ENCODE data around the gene RGS11. TPM values are rescaled to one million over a fixed set of nuclear protein-coding genes. Genes with fewer than 3 reads are reported as not detected.

RGS11 gene
- polyA plus RNA-seq, 2 of the 4 experiments (the other 2 are of a cell fraction) = 2.1 to 5.3 TPM

DNA sequence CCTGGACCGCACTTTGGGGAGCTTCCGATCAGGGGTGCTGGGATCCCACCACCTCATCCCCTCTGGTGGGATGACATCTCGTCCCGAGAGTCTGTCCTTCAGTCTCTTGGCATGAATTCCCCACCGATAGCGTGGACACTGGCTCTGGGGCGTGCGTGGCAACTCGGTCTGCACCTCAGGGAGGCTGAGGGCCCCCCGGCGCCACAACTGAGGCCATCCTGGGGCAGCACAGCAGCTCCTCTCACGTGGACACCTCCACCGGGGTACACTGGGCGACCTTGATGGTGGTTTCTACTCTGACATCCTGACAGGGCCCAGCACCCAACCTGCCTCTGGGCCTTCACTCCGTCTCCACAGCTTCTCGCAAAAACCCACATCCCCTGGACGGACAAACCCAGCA is 15.8 kb upstream of the RGS11 start:
- H3K4me3 ChIP-seq = no peak overlapping the region
- 85% methylated on average over 16 of the region's 17 CpGs for WGBS (ENCODE audit: missing lambda C conversion rate)
- ChIA-PET POLR2A (no interaction called here), CTCF (interaction anchor here (0.9 kb wide), 1 partner anchor 58 kb away, joined by 3 read pairs; no protein-coding TSS in a partner anchor)
- H3K9me3 ChIP-seq = no peaks in the 10 kb centered on the region
- no peak for DNase-seq (ENCODE audit: low read depth in 1 of 2, low spot score in 1 of 2)
- no peak for FAIRE-seq
- no peak overlapping the region for H3K27ac ChIP-seq
- no peak for TF ChIP-seq NFE2L2 (conservative IDR thresholded peaks at IDR 0.05; ENCODE audit: low read length)
- TF ChIP-seq, protein P1, sequence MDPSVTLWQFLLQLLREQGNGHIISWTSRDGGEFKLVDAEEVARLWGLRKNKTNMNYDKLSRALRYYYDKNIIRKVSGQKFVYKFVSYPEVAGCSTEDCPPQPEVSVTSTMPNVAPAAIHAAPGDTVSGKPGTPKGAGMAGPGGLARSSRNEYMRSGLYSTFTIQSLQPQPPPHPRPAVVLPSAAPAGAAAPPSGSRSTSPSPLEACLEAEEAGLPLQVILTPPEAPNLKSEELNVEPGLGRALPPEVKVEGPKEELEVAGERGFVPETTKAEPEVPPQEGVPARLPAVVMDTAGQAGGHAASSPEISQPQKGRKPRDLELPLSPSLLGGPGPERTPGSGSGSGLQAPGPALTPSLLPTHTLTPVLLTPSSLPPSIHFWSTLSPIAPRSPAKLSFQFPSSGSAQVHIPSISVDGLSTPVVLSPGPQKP (IDR thresholded peaks at IDR 0.05; ENCODE audit: low read depth, low read length) = no peak
- no peak for TF ChIP-seq CHD2 (IDR thresholded peaks at IDR 0.05; ENCODE audit: low read length, partially characterized antibody)
- no peak for TF ChIP-seq FOXS1 (CRISPR knock-in tag; IDR thresholded peaks at IDR 0.05)
- TF ChIP-seq JUN (IDR thresholded peaks at IDR 0.05) = no peak
- TF ChIP-seq, protein P2, sequence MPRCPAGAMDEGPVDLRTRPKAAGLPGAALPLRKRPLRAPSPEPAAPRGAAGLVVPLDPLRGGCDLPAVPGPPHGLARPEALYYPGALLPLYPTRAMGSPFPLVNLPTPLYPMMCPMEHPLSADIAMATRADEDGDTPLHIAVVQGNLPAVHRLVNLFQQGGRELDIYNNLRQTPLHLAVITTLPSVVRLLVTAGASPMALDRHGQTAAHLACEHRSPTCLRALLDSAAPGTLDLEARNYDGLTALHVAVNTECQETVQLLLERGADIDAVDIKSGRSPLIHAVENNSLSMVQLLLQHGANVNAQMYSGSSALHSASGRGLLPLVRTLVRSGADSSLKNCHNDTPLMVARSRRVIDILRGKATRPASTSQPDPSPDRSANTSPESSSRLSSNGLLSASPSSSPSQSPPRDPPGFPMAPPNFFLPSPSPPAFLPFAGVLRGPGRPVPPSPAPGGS (IDR thresholded peaks at IDR 0.05) = no peak
- no peak for TF ChIP-seq ZC3H11A (IDR thresholded peaks at IDR 0.05)
- no peak for TF ChIP-seq HOXA7 (CRISPR knock-in tag; IDR thresholded peaks at IDR 0.05)
- TF ChIP-seq NR3C1 (IDR thresholded peaks at IDR 0.05) = no peak
- no peak for TF ChIP-seq HDAC2 (IDR thresholded peaks at IDR 0.05)
- TF ChIP-seq CHD4 (IDR thresholded peaks at IDR 0.05; ENCODE audit: borderline replicate concordance) = no peak
- no peak for TF ChIP-seq RAD21 (conservative IDR thresholded peaks at IDR 0.05 in 1 of 2, IDR thresholded peaks at IDR 0.05 in 1 of 2)
- no peak for TF ChIP-seq ZFP36 (IDR thresholded peaks at IDR 0.05; ENCODE audit: borderline replicate concordance, partially characterized antibody)
- no peak for TF ChIP-seq MAFK (IDR thresholded peaks at IDR 0.05; ENCODE audit: partially characterized antibody)
- no peak for TF ChIP-seq GATA3 (IDR thresholded peaks at IDR 0.05; ENCODE audit: borderline replicate concordance)
- H3K4me1 ChIP-seq = 0 out of 3 replicates have a peak, but pooled peaks cover 2% of the 10 kb centered on the region
- no peak overlapping the region for H3K4me2 ChIP-seq
- ATAC-seq = no peak

DNA sequence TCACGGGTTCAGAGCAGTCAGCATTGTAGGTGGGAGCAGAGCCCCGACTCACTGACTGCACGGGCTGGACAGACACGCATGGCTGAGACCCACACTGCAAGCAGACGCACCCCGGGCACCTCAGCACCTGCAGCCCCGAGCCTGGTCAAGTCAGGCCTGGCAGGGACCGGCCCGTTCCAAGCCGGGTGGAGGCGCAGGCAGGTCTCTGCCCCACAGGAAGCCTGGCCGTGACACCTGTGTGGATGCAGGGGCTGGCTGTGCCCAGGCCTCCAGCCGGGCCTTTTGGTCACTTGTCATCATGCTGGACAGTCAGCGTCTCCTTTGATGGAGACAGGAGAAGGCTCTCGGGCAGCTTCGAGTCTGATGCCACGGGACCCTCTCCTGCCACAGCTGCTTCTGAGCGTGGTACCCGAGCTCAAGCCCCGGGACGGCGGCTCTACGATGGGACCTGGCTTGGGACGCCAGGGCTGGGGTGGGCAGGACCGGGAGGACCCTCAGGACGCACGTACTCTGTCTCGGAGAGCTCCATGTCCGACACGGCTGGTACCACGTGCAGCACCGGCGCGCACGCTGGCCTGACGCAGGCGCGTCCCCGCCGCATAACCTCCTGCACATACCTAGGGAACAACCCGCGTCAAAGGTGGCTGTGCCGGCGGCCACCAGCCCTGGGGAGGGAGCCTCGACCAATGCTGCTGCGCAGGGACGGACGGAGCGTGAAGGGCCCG is 15.1 kb upstream of the RGS11 start:
- POLR2A ChIA-PET = no interaction called here
- WGBS (ENCODE audit: missing lambda C conversion rate) = 97% methylated on average over 34 of the region's 50 CpGs

More for the DNA sequence above, 15.1 kb upstream of the RGS11 start:
- TF ChIP-seq ZC3H11A (IDR thresholded peaks at IDR 0.05) = no peak
- no peak for TF ChIP-seq HOXA7 (CRISPR knock-in tag; IDR thresholded peaks at IDR 0.05)
- TF ChIP-seq CBX8 (IDR thresholded peaks at IDR 0.05) = no peak
- TF ChIP-seq MAZ (IDR thresholded peaks at IDR 0.05; ENCODE audit: borderline replicate concordance, low read depth, low read length) = no peak
- no peak for TF ChIP-seq FOSL2 (IDR thresholded peaks at IDR 0.05)
- no peak for TF ChIP-seq FOSL2 (CRISPR knock-in tag; IDR thresholded peaks at IDR 0.05)
- no peak for TF ChIP-seq TFCP2L1 (CRISPR knock-in tag; IDR thresholded peaks at IDR 0.05)
- no peak for TF ChIP-seq ZFP36 (IDR thresholded peaks at IDR 0.05; ENCODE audit: borderline replicate concordance, partially characterized antibody)
- no peak for TF ChIP-seq KDM5A (IDR thresholded peaks at IDR 0.05)
- TF ChIP-seq, protein P3, sequence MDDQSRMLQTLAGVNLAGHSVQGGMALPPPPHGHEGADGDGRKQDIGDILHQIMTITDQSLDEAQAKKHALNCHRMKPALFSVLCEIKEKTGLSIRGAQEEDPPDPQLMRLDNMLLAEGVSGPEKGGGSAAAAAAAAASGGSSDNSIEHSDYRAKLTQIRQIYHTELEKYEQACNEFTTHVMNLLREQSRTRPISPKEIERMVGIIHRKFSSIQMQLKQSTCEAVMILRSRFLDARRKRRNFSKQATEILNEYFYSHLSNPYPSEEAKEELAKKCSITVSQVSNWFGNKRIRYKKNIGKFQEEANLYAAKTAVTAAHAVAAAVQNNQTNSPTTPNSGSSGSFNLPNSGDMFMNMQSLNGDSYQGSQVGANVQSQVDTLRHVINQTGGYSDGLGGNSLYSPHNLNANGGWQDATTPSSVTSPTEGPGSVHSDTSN (IDR thresholded peaks at IDR 0.05) = no peak
- no peak for TF ChIP-seq ZNF302 (CRISPR knock-in tag; IDR thresholded peaks at IDR 0.05)
- no peak for TF ChIP-seq HOXB5 (CRISPR knock-in tag; IDR thresholded peaks at IDR 0.05)
- H3K27ac ChIP-seq = no peak overlapping the region
- no peaks in the 10 kb centered on the region for H3K9me3 ChIP-seq
- H3K4me2 ChIP-seq = no peak overlapping the region
- H3K4me1 ChIP-seq = 0 out of 3 replicates have a peak, but pooled peaks cover 2% of the 10 kb centered on the region
- CTCF ChIA-PET = interaction anchor here (0.9 kb wide), 1 partner anchor 58 kb away, joined by 3 read pairs; no protein-coding TSS in a partner anchor
- DNase-seq (ENCODE audit: low read depth in 1 of 2, low spot score in 1 of 2) (no peak), ATAC-seq (no peak), FAIRE-seq (no peak)
- no peak overlapping the region for H3K4me3 ChIP-seq
